ENCODE data around the gene SNX20.

The SNX20 gene

GRCh38 chr16:50662306-50662940 is 18.7 kb downstream of the SNX20 start:
- H3K4me3 ChIP-seq (ENCODE audit: low read depth, low read length): no peak overlapping the region
- DNase-seq (ENCODE audit: low read depth): no peak
- in situ Hi-C loops (cut with HindIII; ENCODE audit: low sequenced_read_pairs): no loop called here
- TF ChIP-seq CTCF (IDR thresholded peaks at IDR 0.05; ENCODE audit: low read depth, low read length, missing control alignments): no peak

- H3K4me3 ChIP-seq (ENCODE audit: low read depth, low read length): no peak overlapping the region
- in situ Hi-C loops (cut with HindIII; ENCODE audit: low sequenced_read_pairs): no loop called here
- no peak for DNase-seq (ENCODE audit: low read depth)
- TF ChIP-seq CTCF (IDR thresholded peaks at IDR 0.05; ENCODE audit: low read depth, low read length, missing control alignments): no peak
These were observed 21.3 kb downstream of the SNX20 start for GRCh38 chr16:50659806-50660205.

GRCh38 chr16:50657241-50657640 is 23.9 kb downstream of the SNX20 start:
- DNase-seq (ENCODE audit: low read depth): no peak
- in situ Hi-C loops (cut with HindIII; ENCODE audit: low sequenced_read_pairs): no loop called here
- no peak for TF ChIP-seq CTCF (IDR thresholded peaks at IDR 0.05; ENCODE audit: low read depth, low read length, missing control alignments)
- H3K4me3 ChIP-seq (ENCODE audit: low read depth, low read length): no peak overlapping the region

- no peak overlapping the region for H3K4me3 ChIP-seq (ENCODE audit: low read depth, low read length)
- no peak for DNase-seq (ENCODE audit: low read depth)
- no peak for TF ChIP-seq CTCF (IDR thresholded peaks at IDR 0.05; ENCODE audit: low read depth, low read length, missing control alignments)
- in situ Hi-C loops (cut with HindIII; ENCODE audit: low sequenced_read_pairs): no loop called here
These were observed 25.5 kb downstream of the SNX20 start for GRCh38 chr16:50655558-50656055.

- in situ Hi-C loops (cut with HindIII; ENCODE audit: low sequenced_read_pairs): no loop called here
- no peak for DNase-seq (ENCODE audit: low read depth)
- no peak overlapping the region for H3K4me3 ChIP-seq (ENCODE audit: low read depth, low read length)
- TF ChIP-seq CTCF (IDR thresholded peaks at IDR 0.05; ENCODE audit: low read depth, low read length, missing control alignments): no peak
These were observed 27.2 kb downstream of the SNX20 start for GRCh38 chr16:50653633-50654519.

- H3K4me3 ChIP-seq (ENCODE audit: low read depth, low read length): no peak overlapping the region
- no peak for TF ChIP-seq CTCF (IDR thresholded peaks at IDR 0.05; ENCODE audit: low read depth, low read length, missing control alignments)
- in situ Hi-C loops (cut with HindIII; ENCODE audit: low sequenced_read_pairs): no loop called here
- DNase-seq (ENCODE audit: low read depth): no peak
These were observed 28.2 kb downstream of the SNX20 start for GRCh38 chr16:50652836-50653425.

All from astrocyte of the cerebellum (primary cell).